Forelimb muscle (tissue), 1 donor: ENCODE results near the gene MRPL14. TPM values are rescaled to one million over a fixed set of nuclear protein-coding genes. Genes with fewer than 3 reads are reported as not detected.

Experiments
- DNase-seq: peaks from one replicate; pipeline ENCODE4 v3.0.0-alpha.2; 2013; ENCODE audit warnings: low read depth
- polyA plus RNA-seq: library from polyadenylated mRNA; unstranded; fragments of 120-200 nt; gene quantifications from one replicate; pipeline ENCODE4 v1.2.1, GENCODE V29; 2013; ENCODE audit not compliant: insufficient read length

MRPL14 gene
- polyA plus RNA-seq, 1 donor = 34.2 TPM

DNA sequence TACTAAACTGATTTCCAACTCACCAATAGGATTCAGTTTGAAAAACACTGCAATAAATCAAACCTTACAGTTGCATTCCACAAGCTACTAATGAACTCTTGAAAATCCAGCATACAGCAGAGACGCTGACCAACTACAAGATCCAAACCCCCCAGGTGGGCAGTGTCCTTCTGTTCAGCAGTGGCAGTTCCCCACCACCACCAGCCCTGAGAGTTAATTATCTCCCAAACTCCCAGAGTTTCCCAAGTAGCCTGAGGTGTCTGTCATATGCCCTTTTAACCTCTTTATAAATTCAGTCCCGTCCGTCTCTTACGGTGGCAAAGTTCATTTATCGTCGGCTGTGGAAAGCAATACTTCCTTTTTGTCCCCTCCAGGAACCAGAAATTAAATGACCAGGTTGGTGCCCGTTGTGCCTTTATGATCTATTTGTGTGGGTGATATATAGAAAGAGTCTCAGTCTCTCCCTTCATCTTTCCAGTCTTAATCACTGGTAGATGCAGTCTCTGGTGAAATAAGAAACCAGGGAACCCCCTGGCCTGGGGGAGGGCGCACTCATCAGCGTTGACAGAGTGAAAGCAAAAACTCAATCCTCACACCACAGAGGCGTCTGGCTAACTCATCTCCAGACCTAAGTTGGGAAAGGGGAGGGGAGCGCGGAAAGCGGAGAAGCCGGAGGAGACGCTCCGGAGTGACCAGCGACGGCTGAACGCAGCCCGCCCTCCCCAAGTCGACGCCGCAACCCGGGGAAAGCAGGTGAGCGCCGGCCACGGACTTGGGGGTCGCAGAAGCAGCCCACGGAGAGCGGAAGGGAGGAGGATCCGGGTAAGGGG is 717 bp downstream of the MRPL14 start:
- DNase-seq = peak; percentile 11

DNA sequence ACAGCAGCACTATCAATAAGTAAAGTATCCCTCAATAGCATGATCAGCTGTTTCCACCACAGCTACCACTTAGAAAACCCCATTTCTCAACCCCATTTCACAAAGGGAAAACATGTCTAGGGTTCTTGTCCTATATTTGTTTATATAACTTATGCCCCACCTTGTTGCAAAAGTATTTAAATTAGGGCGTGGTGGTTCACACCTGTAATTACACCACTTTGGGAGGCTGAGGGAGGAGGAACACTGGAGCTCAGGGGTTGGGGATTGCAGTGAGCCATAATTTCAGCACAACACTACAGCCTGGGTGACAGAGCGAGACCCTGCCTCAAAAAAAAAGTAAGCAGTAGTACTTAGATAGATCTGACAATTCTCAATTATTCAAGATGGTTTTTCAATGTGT is 3.7 kb downstream of the MRPL14 start:
- DNase-seq = no peak

GRCh38 chr6:44122801-44123200 is 4.5 kb downstream of the MRPL14 start:
- DNase-seq = no peak

DNA sequence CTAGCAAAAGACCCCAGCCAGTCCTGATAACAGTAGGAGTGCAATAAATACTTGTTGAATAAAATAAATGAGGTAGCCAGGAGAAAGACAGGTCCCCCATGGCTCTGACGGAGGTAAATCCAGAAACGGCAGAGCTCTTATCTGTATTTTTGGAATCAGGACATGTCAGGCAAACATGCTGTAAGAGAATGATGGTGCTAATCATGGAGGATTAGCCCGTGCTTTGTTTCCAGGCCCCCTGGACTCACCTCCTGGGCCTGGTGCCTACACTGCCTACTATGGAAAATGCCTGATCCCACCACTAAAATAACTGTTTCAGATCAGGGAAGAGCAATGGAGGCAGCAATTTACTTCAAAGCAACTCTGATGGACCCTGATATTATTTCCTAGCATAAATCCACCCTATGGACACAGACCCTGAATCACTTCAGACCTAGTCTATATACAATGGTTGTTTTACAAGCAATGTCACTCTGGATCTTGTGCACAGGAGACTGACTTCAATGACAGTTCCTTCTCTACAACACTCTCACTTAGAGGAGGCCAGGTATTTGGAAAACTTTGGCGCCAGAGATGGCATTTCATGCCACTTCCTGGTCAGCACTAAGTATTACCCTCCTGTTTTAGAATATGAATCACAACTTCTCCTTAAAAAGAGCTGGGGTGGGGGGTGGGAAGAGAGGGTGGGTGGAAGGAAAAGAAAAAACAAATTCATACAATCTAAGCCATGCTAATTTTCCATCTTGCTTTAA is 6.4 kb downstream of the MRPL14 start:
- DNase-seq = no peak

DNA sequence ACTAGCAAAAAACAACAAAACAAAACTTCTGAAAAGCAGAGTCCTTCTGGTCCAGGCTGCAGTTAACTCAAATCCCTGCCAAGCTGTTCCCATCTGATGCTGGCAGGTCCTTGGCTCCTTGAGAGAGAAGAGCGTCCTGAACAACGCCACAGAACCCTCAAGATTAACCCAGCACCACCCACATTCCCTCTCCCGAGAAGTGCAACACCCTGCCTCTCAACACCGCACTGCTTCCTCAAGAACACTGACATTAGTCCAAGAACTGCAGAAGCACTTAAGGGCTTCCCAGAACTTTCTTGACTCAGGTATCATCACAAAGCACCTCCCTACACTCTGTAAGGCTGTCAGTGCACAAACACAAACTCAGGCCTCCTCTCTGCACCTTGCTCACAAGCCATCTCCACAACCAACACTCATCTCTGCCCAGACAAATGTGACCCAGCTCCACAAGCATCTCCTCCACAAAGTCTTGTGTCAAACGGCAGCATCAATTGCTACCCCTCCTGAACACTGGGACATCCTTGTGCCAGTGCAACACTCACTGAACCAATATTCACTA is 7.5 kb downstream of the MRPL14 start:
- DNase-seq = no peak

- no peak for DNase-seq
These were observed 9.7 kb downstream of the MRPL14 start for GRCh38 chr6:44117397-44118128.

- DNase-seq = peak; percentile 16
These were observed 10.4 kb downstream of the MRPL14 start for GRCh38 chr6:44116641-44117382.

DNA sequence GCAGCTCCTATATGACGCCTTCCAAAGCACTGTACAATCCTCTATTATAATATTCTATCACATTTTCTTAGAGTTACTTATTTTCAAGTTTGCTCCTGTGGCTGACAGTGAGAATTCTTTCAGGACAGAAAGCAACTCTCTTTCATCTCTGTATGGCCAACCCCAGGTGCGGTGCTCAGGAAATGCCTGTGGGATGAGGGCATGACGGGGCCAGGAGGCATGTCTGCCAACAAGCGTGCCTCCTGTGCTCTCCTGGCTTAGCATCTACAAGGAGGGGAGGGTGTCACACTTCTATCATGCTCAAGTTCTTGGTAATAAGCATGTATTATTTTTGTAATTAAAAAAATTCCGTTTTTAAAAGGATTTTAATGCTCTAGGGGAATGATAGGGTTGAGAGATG is 11.4 kb downstream of the MRPL14 start:
- DNase-seq = no peak

- DNase-seq = no peak
These were observed 13.8 kb downstream of the MRPL14 start for GRCh38 chr6:44113414-44113813.

GRCh38 chr6:44111434-44112417 is 15.5 kb downstream of the MRPL14 start:
- DNase-seq = no peak

DNA sequence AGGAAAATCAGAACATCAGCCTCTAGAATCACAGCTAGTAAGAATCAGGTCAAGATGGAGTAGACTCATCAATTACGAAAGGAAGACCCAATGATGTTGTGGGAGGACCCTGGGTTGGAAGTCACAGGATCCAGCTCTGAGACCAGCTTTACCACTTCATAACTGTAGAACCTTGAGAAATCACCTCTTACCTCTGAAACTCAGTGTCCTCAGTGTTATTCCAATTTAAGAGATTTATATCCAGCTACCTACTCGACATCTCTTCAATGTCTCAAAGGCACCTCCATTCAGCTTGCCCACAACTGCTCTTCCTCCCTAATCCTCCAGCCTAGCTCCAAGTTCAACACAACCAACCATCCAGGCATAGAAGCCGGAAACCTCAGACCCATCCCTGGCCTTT is 16.3 kb downstream of the MRPL14 start:
- no peak for DNase-seq

DNA sequence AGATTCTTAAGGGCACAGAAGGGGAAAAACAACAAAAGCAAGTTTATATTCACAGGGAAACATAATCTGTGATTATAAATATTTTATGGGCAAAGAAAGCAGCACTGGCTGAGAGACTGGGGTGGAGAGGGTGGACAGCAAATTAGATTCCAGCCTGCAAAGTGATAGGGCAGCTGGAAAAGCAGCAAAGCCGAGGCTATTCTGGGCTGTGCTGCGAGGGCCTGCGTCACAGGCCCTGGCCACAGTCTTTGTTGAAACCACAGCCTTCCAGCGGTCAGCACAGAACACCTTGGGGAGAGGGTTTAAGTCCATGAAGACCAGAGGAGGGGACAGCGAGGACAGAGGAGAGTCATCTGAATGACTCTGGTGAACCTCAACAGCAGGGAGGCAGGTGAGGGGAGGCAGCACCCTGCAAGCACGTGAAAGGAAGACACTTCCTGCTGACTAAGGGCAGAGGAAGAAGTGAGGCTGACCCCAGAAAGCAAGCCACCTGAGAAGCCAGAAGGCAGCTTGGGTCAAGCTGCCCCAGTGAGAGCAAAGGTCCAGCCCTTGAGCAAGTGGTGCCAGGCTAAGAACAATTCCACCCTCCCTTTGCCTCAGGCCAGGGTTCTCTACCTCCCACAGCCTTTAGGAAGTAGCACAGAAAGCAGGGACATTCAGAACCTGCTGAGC is 17.1 kb downstream of the MRPL14 start:
- DNase-seq = no peak

GRCh38 chr6:44109212-44109611 is 18.0 kb downstream of the MRPL14 start:
- DNase-seq = no peak

DNA sequence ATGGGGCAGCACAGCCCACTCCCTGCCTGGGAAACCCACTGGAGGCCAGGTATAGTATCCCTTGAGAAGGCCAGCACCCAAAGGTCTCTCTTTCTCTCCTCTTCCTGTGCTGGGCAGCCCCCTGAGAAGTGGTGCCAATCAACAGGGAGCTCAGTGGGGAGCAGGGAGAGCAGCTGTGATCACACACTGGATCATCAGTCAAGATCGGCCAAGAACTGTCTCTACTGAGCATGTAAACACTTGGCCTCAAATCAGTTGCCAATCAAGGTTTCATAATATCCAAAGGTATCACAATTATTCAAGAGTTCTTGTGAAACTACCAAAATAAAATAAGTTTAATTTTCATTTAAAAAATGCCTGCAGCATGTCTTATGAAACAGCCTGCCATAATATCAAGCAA is 18.8 kb downstream of the MRPL14 start:
- DNase-seq = no peak

DNA sequence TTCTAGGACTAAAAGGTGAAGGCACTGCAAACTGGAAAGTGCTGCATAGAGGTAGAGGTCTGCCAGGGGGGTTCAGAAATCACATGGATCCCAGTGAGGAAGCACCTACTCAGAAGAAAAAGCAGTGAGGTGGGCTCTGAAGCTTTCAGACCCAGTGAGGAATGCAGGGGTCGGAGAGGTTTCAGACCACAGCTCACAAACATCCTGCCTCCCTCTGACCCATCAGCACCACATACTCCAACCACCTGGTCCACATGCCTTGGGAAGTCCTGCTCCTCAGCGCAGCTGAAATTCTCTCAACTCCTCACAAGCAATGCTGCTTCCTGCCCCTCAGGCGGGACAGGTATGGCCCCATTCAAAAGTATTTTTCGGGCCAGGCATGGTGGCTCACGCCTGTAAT is 20.2 kb downstream of the MRPL14 start:
- no peak for DNase-seq

- no peak for DNase-seq
These were observed 21.1 kb downstream of the MRPL14 start for GRCh38 chr6:44105993-44106740.

- DNase-seq = no peak
These were observed 22.1 kb downstream of the MRPL14 start for GRCh38 chr6:44105146-44105545.

DNA sequence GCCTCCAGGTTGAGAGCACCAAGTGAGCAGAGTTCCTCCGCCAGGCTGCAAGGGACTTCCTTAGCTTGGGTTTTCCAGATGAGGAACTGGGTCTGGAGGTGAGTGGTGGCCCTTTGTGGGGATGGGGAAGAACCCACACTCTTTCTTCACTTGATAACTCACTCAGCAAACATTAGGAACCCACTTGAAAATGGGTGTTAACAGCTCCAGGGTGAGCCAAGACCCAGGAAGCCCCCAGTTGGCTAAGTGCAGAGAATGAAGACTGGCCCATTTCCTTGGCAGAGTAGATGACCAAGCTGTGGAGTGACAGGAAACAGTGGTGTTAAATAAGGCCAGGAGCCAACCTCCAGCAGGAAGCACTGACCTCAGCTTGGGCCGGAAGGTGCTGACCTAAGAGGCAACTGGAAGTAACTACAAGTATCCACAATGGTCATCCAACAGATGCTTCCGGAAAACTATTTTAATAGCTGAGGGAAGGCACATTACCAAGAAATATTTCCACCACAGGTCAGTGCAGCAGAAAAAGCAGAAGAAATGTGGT is 22.7 kb downstream of the MRPL14 start:
- no peak for DNase-seq

DNA sequence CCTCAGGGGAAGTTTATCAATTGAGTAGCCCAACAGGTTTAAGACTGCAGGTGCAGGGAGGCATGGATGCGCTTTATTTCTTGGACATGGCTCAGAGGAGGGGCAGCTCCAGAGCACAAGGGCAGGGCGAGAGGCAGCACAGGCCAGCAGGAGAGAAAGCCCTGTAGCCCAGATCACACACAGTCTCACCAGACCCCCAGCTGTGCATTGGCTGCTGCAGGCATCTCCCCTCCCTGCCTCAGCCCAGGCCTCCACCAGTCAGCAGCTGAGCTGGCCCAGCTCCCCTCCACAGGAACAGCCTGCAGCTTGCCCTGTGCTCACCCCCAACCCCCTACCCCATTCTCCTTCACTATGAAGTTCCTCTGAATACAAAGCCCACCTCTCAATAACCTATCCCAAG is 24.7 kb downstream of the MRPL14 start:
- no peak for DNase-seq
